ENCODE results near the gene OGFOD1. TPM values are rescaled to one million over a fixed set of nuclear protein-coding genes. Genes with fewer than 3 reads are reported as not detected.
A peak's percentile ranks its signal among the peaks of the same experiment; 100 is the strongest.

The OGFOD1 gene
- total and polyA plus RNA-seq, 10 of the 15 experiments (the other 5 are each of a cell fraction or from before 2014, with no cell fraction given) = 31.4 to 119 (median 51.6) TPM

DNA sequence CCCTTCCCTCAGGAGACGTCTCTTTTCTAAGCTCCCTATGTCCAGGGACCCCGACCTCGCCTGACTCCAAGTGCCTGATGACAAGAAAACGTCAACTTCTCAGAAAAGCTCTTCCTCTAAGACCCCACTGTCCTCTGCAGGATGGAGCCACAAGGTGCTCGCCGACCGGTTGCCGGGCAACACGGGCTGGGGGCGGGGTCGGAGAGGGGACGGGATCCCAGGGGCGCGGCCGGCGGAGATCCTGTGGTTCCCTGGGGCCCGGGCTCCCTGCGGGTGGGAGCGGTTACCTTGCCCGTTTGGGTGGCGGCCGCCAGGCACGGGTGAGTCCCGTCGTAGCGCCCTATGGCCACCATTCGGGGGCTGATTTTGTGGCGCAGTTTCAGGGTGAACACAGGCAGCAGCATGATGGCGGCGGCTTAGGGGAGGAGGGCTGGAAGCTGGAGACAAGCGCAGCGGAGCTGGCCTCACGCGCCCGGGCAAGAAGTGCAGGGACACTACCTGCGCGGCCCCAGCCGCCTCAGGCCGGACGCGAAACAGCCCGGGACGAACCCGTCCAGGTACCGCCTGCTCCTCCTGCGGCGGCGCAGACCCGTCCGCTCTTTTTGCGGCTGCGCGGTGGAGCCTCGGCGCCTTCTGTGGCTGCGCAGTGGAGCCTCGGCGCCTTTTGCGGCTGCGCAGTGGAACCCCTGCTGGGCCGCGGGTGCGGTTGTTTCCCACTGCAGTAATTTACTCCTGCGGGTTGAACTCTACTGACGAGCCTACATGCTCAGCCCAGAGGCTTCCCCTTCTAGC lies 68.3 kb downstream of the OGFOD1 start, which contains the start of gene BBS2 (continued):
- TF ChIP-seq SKIL (IDR thresholded peaks at IDR 0.05; ENCODE audit: low read depth, poor library complexity, severe bottlenecking) (no peak), NFYB (IDR thresholded peaks at IDR 0.05; ENCODE audit: insufficient read depth, low read depth, low read length) (no peak), CUX1 (IDR thresholded peaks at IDR 0.05; ENCODE audit: insufficient replicate concordance, low read depth, low read length) (no peak), SMAD1 (IDR thresholded peaks at IDR 0.05; ENCODE audit: low read depth, partially characterized antibody) (no peak), LARP7 (IDR thresholded peaks at IDR 0.05) (peak; percentile 92), ETV6 (conservative IDR thresholded peaks at IDR 0.05 in 1 of 2, IDR thresholded peaks at IDR 0.05 in 1 of 2; ENCODE audit: borderline replicate concordance in 1 of 2, low read depth in 1 of 2) (no peak), ZSCAN29 (IDR thresholded peaks at IDR 0.05) (no peak), NR2F1 (conservative IDR thresholded peaks at IDR 0.05) (no peak), POLR2AphosphoS5 (IDR thresholded peaks at IDR 0.05; ENCODE audit: low read length) (peak; percentile 82), EP300 (IDR thresholded peaks at IDR 0.05; ENCODE audit: borderline replicate concordance in 1 of 2, control insufficient read depth in 1 of 2, low read depth in 2 of 2, low read length in 2 of 2) (0 out of 4 replicates have a peak, but pooled peaks of 1 of the 2 experiments have one; percentile 10), DPF2 (IDR thresholded peaks at IDR 0.05) (peak; percentile 82), ZNF274 (IDR thresholded peaks at IDR 0.05; ENCODE audit: insufficient read depth, insufficient read length) (no peak), CBX5 (IDR thresholded peaks at IDR 0.05; ENCODE audit: low read depth) (no peak), PML (IDR thresholded peaks at IDR 0.05; ENCODE audit: low read length) (0 out of 2 replicates have a peak, but pooled peaks have one; percentile 57), ZNF217 (IDR thresholded peaks at IDR 0.05) (no peak)
- TF ChIP-seq, protein P1, sequence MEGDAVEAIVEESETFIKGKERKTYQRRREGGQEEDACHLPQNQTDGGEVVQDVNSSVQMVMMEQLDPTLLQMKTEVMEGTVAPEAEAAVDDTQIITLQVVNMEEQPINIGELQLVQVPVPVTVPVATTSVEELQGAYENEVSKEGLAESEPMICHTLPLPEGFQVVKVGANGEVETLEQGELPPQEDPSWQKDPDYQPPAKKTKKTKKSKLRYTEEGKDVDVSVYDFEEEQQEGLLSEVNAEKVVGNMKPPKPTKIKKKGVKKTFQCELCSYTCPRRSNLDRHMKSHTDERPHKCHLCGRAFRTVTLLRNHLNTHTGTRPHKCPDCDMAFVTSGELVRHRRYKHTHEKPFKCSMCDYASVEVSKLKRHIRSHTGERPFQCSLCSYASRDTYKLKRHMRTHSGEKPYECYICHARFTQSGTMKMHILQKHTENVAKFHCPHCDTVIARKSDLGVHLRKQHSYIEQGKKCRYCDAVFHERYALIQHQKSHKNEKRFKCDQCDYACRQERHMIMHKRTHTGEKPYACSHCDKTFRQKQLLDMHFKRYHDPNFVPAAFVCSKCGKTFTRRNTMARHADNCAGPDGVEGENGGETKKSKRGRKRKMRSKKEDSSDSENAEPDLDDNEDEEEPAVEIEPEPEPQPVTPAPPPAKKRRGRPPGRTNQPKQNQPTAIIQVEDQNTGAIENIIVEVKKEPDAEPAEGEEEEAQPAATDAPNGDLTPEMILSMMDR (IDR thresholded peaks at IDR 0.05 in 2 of 3, conservative IDR thresholded peaks at IDR 0.05 in 1 of 3; ENCODE audit: control insufficient read depth in 2 of 3, extremely low read depth in 1 of 3, insufficient read depth in 1 of 3, low read depth in 3 of 3, low read length in 3 of 3) = no peak
- TF ChIP-seq, protein P2, sequence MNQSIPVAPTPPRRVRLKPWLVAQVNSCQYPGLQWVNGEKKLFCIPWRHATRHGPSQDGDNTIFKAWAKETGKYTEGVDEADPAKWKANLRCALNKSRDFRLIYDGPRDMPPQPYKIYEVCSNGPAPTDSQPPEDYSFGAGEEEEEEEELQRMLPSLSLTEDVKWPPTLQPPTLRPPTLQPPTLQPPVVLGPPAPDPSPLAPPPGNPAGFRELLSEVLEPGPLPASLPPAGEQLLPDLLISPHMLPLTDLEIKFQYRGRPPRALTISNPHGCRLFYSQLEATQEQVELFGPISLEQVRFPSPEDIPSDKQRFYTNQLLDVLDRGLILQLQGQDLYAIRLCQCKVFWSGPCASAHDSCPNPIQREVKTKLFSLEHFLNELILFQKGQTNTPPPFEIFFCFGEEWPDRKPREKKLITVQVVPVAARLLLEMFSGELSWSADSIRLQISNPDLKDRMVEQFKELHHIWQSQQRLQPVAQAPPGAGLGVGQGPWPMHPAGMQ (IDR thresholded peaks at IDR 0.05; ENCODE audit: borderline replicate concordance) = no peak
- TF ChIP-seq, protein P3, sequence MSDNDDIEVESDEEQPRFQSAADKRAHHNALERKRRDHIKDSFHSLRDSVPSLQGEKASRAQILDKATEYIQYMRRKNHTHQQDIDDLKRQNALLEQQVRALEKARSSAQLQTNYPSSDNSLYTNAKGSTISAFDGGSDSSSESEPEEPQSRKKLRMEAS (IDR thresholded peaks at IDR 0.05; ENCODE audit: low read depth, low read length) = no peak; the same call in 1 of the 2 replicates

Data from GM12878 (cell line).